ENCODE data around the gene NHSL1. TPM values are rescaled to one million over a fixed set of nuclear protein-coding genes. Genes with fewer than 3 reads are reported as not detected.

Gene NHSL1
- total RNA-seq, 2 experiments from 2014 or later, result 2.7 to 10.6 TPM

DNA sequence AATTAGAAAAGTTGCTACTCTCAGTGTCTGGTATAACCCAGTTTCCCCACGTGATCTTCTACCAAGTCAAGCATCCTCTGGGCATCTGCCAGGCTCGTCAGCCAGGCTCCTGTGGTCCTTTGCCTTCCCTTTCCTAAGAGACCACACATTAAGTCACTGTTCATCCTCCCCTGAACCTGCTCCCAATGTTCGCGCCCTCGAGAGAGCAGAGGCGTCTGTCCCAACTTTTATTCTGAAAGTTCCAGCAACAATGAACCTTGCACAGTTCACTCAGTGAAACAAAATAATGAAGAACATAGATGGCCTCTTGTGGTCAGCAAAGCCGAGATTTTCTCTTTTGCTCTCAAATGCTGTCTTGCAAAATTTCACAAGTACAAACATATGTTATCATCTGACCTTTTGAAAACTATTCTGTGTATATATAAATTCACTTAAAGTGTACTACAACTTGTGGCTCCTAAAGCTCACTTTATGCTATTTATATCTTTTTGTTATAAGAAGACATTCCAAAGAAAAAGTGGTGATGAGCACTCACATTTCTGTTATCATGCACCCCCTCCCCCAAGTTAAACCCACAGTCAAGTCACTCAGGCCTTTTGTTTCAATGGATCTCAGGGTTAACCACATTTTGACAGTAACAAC, 39.2 kb upstream of the NHSL1 start:
- H3K4me3 ChIP-seq (ENCODE audit: low read depth, low read length, poor library complexity, severe bottlenecking), result no peak overlapping the region
- no peak overlapping the region for H3K4me2 ChIP-seq (ENCODE audit: low read length)
- no peaks in the 10 kb centered on the region for H3K79me2 ChIP-seq (ENCODE audit: insufficient read depth, low read depth, low read length)
- TF ChIP-seq, protein P1, sequence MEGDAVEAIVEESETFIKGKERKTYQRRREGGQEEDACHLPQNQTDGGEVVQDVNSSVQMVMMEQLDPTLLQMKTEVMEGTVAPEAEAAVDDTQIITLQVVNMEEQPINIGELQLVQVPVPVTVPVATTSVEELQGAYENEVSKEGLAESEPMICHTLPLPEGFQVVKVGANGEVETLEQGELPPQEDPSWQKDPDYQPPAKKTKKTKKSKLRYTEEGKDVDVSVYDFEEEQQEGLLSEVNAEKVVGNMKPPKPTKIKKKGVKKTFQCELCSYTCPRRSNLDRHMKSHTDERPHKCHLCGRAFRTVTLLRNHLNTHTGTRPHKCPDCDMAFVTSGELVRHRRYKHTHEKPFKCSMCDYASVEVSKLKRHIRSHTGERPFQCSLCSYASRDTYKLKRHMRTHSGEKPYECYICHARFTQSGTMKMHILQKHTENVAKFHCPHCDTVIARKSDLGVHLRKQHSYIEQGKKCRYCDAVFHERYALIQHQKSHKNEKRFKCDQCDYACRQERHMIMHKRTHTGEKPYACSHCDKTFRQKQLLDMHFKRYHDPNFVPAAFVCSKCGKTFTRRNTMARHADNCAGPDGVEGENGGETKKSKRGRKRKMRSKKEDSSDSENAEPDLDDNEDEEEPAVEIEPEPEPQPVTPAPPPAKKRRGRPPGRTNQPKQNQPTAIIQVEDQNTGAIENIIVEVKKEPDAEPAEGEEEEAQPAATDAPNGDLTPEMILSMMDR (conservative IDR thresholded peaks at IDR 0.05; ENCODE audit: low read length), result no peak
- no peak for TF ChIP-seq EZH2phosphoT487 (IDR thresholded peaks at IDR 0.05; ENCODE audit: borderline replicate concordance, low read depth, low read length)
- no peaks in the 10 kb centered on the region for H3K9me2 ChIP-seq (ENCODE audit: insufficient read depth, low read length)
- intact Hi-C loops (cut with micrococcal nuclease; ENCODE audit: unreplicated experiment), result no loop called here
- no peaks in the 10 kb centered on the region for H4K20me1 ChIP-seq (ENCODE audit: insufficient read depth, low read length)
- CTCF ChIA-PET (ENCODE audit: unreplicated experiment), result no interaction called here
- DNase-seq (ENCODE audit: low spot score), result no peak
- H3K4me1 ChIP-seq (ENCODE audit: insufficient read depth, low read length, poor library complexity, severe bottlenecking), result no peaks in the 10 kb centered on the region
- no peak overlapping the region for H3K27ac ChIP-seq (ENCODE audit: low read depth, low read length, poor library complexity, severe bottlenecking)
- no peaks in the 10 kb centered on the region for H3K36me3 ChIP-seq (ENCODE audit: insufficient read depth, low read length)
- H2AFZ ChIP-seq (ENCODE audit: low read length), result no peak overlapping the region
- BruUV-seq (replicated peaks), result no TSS peak
- no peaks in the 10 kb centered on the region for H3K9me3 ChIP-seq (ENCODE audit: low read length)
- POLR2A ChIA-PET, result no interaction called here

DNA sequence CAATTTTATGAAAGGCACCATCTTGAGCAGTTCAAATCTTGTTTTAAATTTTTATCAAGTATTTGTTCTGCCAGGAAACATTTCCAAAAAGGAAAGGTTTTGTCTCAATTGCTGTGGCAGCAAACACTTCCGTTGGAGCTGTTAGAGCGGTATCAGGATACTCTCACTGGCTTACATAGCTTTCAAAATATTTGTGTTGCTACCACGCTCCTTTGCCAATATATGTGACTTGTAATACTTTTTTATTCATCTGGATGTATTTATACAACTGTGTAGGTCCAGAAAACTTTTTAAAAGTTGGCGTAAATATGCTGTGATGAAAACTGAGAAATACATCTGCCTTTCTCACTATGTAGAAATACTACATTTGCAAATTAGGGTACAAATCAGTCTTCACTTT, 37.8 kb upstream of the NHSL1 start:
- Histone ChIP-seq H3K9me2 (ENCODE audit: insufficient read depth, low read length) (no peaks in the 10 kb centered on the region), H3K79me2 (ENCODE audit: insufficient read depth, low read depth, low read length) (no peaks in the 10 kb centered on the region), H3K27ac (ENCODE audit: low read depth, low read length, poor library complexity, severe bottlenecking) (no peak overlapping the region), H3K9me3 (ENCODE audit: low read length) (no peaks in the 10 kb centered on the region), H3K4me1 (ENCODE audit: insufficient read depth, low read length, poor library complexity, severe bottlenecking) (no peaks in the 10 kb centered on the region), H3K4me2 (ENCODE audit: low read length) (no peak overlapping the region), H3K4me3 (ENCODE audit: low read depth, low read length, poor library complexity, severe bottlenecking) (no peak overlapping the region), H4K20me1 (ENCODE audit: insufficient read depth, low read length) (no peaks in the 10 kb centered on the region), H2AFZ (ENCODE audit: low read length) (no peak overlapping the region), H3K36me3 (ENCODE audit: insufficient read depth, low read length) (no peaks in the 10 kb centered on the region)
- TF ChIP-seq, protein P1 (conservative IDR thresholded peaks at IDR 0.05; ENCODE audit: low read length), result no peak
- no peak for TF ChIP-seq EZH2phosphoT487 (IDR thresholded peaks at IDR 0.05; ENCODE audit: borderline replicate concordance, low read depth, low read length)
- DNase-seq (ENCODE audit: low spot score), result no peak
- CTCF ChIA-PET (ENCODE audit: unreplicated experiment), result interaction anchor here (0.5 kb wide), 1 partner anchor 186 kb away, joined by 3 read pairs; no protein-coding TSS in a partner anchor
- POLR2A ChIA-PET, result interaction anchor here (0.6 to 1.0 kb wide), 2 partner anchors 13 to 18 kb away, joined by 3 read pairs; no protein-coding TSS in a partner anchor
- intact Hi-C loops (cut with micrococcal nuclease; ENCODE audit: unreplicated experiment), result no loop called here
- no TSS peak for BruUV-seq (replicated peaks)

DNA sequence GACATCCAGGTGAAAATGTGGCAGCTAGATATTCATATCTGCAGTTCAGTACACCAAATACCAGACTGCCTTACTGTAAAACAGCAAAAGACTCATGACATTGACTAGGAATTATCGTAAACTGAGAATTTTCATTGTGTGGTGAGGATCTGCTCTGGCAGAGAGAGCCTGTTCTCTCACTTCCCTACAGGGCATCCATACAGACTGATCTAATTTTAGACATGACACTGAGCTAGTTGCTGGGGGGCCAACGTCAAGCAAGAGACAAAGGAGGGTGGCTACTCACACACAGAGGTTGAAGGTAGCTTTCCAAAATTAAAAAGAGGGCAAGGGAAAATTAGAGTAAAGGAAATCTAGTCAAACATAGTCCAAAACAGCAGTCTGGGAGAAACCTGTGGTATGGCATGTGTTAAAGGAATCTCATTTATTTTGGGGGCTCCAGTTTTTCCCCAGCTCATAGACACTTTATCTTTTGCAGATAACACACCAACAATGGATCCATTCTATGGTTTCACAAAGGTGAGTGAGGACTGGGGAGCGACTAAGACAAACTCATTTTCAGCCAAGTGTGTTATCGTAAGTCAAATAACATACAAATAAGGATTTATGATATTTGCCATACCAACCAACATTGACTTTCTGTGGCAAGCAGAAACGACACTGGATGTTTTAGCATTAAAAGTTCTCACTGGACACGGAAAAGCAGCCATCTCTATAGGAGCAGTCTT, 36.6 kb upstream of the NHSL1 start:
- no peak for DNase-seq (ENCODE audit: low spot score)
- intact Hi-C loops (cut with micrococcal nuclease; ENCODE audit: unreplicated experiment), result no loop called here
- Histone ChIP-seq H2AFZ (ENCODE audit: low read length) (no peak overlapping the region), H3K79me2 (ENCODE audit: insufficient read depth, low read depth, low read length) (no peaks in the 10 kb centered on the region), H3K4me3 (ENCODE audit: low read depth, low read length, poor library complexity, severe bottlenecking) (no peak overlapping the region), H4K20me1 (ENCODE audit: insufficient read depth, low read length) (no peaks in the 10 kb centered on the region), H3K27ac (ENCODE audit: low read depth, low read length, poor library complexity, severe bottlenecking) (no peak overlapping the region), H3K9me2 (ENCODE audit: insufficient read depth, low read length) (no peaks in the 10 kb centered on the region), H3K4me2 (ENCODE audit: low read length) (no peak overlapping the region), H3K9me3 (ENCODE audit: low read length) (no peaks in the 10 kb centered on the region), H3K36me3 (ENCODE audit: insufficient read depth, low read length) (no peaks in the 10 kb centered on the region), H3K4me1 (ENCODE audit: insufficient read depth, low read length, poor library complexity, severe bottlenecking) (no peaks in the 10 kb centered on the region)
- BruUV-seq (replicated peaks), result no TSS peak
- CTCF ChIA-PET (ENCODE audit: unreplicated experiment), result interaction anchor here (0.6 kb wide), 1 partner anchor 492 kb away, joined by 4 read pairs; no protein-coding TSS in a partner anchor
- TF ChIP-seq EZH2phosphoT487 (IDR thresholded peaks at IDR 0.05; ENCODE audit: borderline replicate concordance, low read depth, low read length), result no peak
- TF ChIP-seq, protein P1 (conservative IDR thresholded peaks at IDR 0.05; ENCODE audit: low read length), result no peak
- POLR2A ChIA-PET, result no interaction called here
